ENCODE measurements around the gene RTN4RL2.

GRCh38 chr11:57462597-57462996 lies 2.3 kb downstream of the RTN4RL2 start:
- TF ChIP-seq POLR2A (IDR thresholded peaks at IDR 0.05; ENCODE audit: low read depth, low read length), result no peak
- no peak for TF ChIP-seq TAF1 (IDR thresholded peaks at IDR 0.05; ENCODE audit: low read depth, low read length)
